Measurements from ENCODE around the gene RAB22A. TPM values are rescaled to one million over a fixed set of nuclear protein-coding genes. Genes with fewer than 3 reads are reported as not detected.

Gene RAB22A
- polyA plus RNA-seq, 2 of the 4 experiments (the other 2 are of a cell fraction): 7.3 to 13.2 TPM

DNA sequence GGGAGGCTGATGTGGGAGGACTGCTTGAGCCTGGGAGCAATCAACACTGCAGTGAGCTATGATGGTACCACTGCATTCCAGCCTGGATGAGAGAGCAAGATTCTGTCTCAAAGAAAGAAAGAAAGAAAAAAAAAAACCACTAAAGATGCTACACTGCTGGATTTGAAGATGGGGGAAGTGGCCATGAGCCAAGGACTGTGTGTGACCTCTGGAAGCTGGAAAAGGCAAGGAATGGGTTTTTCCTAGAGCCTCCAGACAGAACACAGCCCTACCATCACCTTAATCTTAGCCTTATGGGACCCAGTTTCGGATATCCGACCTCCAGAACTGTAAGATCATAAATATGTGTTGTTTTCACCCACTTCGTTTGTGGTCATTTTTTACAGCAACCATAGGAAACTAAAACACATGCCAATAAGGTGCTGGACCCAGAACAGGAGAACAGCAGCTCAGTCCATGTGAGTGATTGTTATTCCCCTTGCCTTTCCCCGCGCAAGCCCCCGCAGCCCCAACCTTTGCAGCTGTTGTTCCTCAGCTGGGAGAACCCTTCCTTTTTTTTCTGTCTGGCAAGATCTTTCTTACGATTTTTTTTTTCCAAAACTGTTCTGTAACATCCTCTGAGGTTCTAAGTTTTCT, 68.4 kb downstream of the RAB22A start:
- H3K9me3 ChIP-seq: peaks cover 21% of the 10 kb centered on the region
- DNase-seq (ENCODE audit: low read depth in 1 of 2, low spot score in 1 of 2) (no peak), ATAC-seq (no peak), FAIRE-seq (no peak)
- H3K4me1 ChIP-seq: peaks cover 5% of the 10 kb centered on the region; the same call in 1 of the 3 replicates
- CTCF ChIA-PET: interaction anchor here (1.0 to 1.1 kb wide), 3 partner anchors 22 to 273 kb away, joined by 3 to 5 read pairs (median 4); partner anchors contain the start of gene STX16
- 50% methylated on average over 7 of the region's 7 CpGs for WGBS (ENCODE audit: missing lambda C conversion rate)
- no peak overlapping the region for H3K4me2 ChIP-seq
- POLR2A ChIA-PET: no interaction called here
- TF ChIP-seq CBX2 (IDR thresholded peaks at IDR 0.05; ENCODE audit: borderline replicate concordance, low read depth): no peak
- TF ChIP-seq NPAS2 (CRISPR knock-in tag; IDR thresholded peaks at IDR 0.05; ENCODE audit: borderline replicate concordance): no peak
- no peak for TF ChIP-seq JUN (IDR thresholded peaks at IDR 0.05)
- no peak for TF ChIP-seq CEBPB (IDR thresholded peaks at IDR 0.05)
- no peak for TF ChIP-seq ZNF302 (CRISPR knock-in tag; IDR thresholded peaks at IDR 0.05)
- H3K4me3 ChIP-seq: no peak overlapping the region
- H3K27ac ChIP-seq: no peak overlapping the region

DNA sequence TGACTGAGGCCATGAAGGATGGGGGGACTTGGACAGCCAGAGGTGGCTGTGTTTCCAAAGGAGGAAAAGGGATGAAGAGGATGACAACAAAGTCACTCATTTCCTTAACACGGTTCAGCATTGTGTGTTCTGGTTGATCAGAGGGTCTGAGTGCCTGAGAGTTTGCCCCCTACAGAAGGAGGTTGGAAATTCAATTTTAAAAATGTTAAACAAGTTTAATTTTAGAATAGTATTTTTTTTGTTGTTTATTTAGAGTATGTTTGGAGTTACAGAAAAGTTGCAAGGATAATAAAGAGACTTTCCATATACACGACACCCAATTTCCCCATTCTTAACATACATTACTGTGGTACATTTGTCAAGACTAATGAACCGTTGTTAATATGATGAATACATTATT, 69.2 kb downstream of the RAB22A start:
- FAIRE-seq: no peak
- DNase-seq (ENCODE audit: low read depth in 1 of 2, low spot score in 1 of 2): no peak
- Histone ChIP-seq H3K4me1 (no peaks in the 10 kb centered on the region), H3K4me3 (no peak overlapping the region), H3K27ac (no peak overlapping the region), H3K4me2 (no peak overlapping the region), H3K9me3 (peaks cover 21% of the 10 kb centered on the region)
- TF ChIP-seq CEBPB (IDR thresholded peaks at IDR 0.05) (no peak), KDM1A (IDR thresholded peaks at IDR 0.05; ENCODE audit: low read depth) (no peak), CBX2 (IDR thresholded peaks at IDR 0.05; ENCODE audit: borderline replicate concordance, low read depth) (no peak), EHMT2 (IDR thresholded peaks at IDR 0.05; ENCODE audit: low read depth) (no peak), ZC3H11A (IDR thresholded peaks at IDR 0.05) (no peak), NR3C1 (IDR thresholded peaks at IDR 0.05) (no peak), NFE2L2 (conservative IDR thresholded peaks at IDR 0.05; ENCODE audit: low read length) (no peak), SREBF2 (IDR thresholded peaks at IDR 0.05) (no peak), PHF8 (IDR thresholded peaks at IDR 0.05; ENCODE audit: borderline replicate concordance, low read depth) (no peak), JUN (IDR thresholded peaks at IDR 0.05) (no peak), POLR2AphosphoS2 (conservative IDR thresholded peaks at IDR 0.05; ENCODE audit: low read length) (no peak), KDM5A (IDR thresholded peaks at IDR 0.05) (no peak), FOSL2 (IDR thresholded peaks at IDR 0.05) (no peak), FOSL2 (CRISPR knock-in tag; IDR thresholded peaks at IDR 0.05) (no peak), ESRRA (IDR thresholded peaks at IDR 0.05; ENCODE audit: borderline replicate concordance, low read length) (no peak), RFX5 (IDR thresholded peaks at IDR 0.05) (no peak), MYC (IDR thresholded peaks at IDR 0.05; ENCODE audit: borderline replicate concordance, low read length) (no peak)
- TF ChIP-seq, protein P1, sequence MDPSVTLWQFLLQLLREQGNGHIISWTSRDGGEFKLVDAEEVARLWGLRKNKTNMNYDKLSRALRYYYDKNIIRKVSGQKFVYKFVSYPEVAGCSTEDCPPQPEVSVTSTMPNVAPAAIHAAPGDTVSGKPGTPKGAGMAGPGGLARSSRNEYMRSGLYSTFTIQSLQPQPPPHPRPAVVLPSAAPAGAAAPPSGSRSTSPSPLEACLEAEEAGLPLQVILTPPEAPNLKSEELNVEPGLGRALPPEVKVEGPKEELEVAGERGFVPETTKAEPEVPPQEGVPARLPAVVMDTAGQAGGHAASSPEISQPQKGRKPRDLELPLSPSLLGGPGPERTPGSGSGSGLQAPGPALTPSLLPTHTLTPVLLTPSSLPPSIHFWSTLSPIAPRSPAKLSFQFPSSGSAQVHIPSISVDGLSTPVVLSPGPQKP (IDR thresholded peaks at IDR 0.05; ENCODE audit: low read depth, low read length): no peak
- TF ChIP-seq, protein P2, sequence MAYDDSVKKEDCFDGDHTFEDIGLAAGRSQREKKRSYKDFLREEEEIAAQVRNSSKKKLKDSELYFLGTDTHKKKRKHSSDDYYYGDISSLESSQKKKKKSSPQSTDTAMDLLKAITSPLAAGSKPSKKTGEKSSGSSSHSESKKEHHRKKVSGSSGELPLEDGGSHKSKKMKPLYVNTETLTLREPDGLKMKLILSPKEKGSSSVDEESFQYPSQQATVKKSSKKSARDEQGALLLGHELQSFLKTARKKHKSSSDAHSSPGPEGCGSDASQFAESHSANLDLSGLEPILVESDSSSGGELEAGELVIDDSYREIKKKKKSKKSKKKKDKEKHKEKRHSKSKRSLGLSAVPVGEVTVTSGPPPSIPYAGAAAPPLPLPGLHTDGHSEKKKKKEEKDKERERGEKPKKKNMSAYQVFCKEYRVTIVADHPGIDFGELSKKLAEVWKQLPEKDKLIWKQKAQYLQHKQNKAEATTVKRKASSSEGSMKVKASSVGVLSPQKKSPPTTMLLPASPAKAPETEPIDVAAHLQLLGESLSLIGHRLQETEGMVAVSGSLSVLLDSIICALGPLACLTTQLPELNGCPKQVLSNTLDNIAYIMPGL (CRISPR knock-in tag; IDR thresholded peaks at IDR 0.05; ENCODE audit: borderline replicate concordance): no peak
- TF ChIP-seq, protein P3, sequence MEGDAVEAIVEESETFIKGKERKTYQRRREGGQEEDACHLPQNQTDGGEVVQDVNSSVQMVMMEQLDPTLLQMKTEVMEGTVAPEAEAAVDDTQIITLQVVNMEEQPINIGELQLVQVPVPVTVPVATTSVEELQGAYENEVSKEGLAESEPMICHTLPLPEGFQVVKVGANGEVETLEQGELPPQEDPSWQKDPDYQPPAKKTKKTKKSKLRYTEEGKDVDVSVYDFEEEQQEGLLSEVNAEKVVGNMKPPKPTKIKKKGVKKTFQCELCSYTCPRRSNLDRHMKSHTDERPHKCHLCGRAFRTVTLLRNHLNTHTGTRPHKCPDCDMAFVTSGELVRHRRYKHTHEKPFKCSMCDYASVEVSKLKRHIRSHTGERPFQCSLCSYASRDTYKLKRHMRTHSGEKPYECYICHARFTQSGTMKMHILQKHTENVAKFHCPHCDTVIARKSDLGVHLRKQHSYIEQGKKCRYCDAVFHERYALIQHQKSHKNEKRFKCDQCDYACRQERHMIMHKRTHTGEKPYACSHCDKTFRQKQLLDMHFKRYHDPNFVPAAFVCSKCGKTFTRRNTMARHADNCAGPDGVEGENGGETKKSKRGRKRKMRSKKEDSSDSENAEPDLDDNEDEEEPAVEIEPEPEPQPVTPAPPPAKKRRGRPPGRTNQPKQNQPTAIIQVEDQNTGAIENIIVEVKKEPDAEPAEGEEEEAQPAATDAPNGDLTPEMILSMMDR (IDR thresholded peaks at IDR 0.05): no peak
- TF ChIP-seq, protein P4, sequence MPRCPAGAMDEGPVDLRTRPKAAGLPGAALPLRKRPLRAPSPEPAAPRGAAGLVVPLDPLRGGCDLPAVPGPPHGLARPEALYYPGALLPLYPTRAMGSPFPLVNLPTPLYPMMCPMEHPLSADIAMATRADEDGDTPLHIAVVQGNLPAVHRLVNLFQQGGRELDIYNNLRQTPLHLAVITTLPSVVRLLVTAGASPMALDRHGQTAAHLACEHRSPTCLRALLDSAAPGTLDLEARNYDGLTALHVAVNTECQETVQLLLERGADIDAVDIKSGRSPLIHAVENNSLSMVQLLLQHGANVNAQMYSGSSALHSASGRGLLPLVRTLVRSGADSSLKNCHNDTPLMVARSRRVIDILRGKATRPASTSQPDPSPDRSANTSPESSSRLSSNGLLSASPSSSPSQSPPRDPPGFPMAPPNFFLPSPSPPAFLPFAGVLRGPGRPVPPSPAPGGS (IDR thresholded peaks at IDR 0.05): no peak
- WGBS (ENCODE audit: missing lambda C conversion rate): 59% methylated on average over 3 of the region's 3 CpGs
- 0 out of 6 replicates have a peak, but pooled peaks of 1 of the 2 experiments have one; percentile 21 for ATAC-seq
- ChIA-PET POLR2A (no interaction called here), CTCF (interaction anchor here (1.0 to 1.1 kb wide), 2 partner anchors 38 to 272 kb away, joined by 4 to 5 read pairs; partner anchors contain the start of gene STX16)
